DMS53 (cell line): Measurements from ENCODE around the gene FGGY.

Source experiments
- DNase-seq: peaks from one replicate; lab custom pipeline; 2025; lab: John Stamatoyannopoulos, UW

The FGGY gene

GRCh38 chr1:59678493-59679228 is 381.8 kb downstream of the FGGY start:
- DNase-seq = peak; percentile 26

- DNase-seq = no peak
Observed at GRCh38 chr1:59680044-59680443, 383.1 kb downstream of the FGGY start.

DNA sequence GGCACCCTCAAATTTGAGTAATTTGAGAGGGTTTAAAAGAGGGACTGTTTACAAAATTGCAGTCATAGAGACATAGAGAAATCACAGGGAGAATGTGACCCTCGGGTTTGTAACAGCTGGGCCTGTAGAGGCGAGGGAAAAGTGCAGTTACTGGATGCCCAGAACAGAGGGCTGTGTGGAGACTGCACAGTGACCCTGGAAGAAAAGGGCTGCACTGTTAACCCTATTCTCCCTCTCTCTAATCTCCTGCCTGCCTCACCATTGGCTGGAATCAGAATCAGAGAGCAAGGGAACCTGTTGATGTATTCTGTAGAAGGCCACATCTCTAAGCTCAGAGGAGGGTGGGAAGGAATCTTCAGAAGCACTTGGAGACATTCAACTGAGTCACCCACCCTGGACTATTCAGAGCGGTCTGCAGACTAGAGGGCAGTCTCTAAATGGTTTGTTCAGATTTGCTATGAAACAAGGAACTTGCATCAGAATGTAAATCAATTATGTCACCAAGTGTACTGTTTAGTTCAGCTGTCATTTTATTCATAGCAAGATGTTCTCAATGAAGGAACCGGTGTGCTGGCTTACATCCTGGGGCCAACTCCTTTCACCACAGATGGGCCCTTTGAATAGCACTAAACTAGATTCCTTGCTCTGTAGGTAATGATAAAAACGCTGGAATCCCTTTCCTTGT is 385.6 kb downstream of the FGGY start:
- no peak for DNase-seq

GRCh38 chr1:59683197-59683596 is 386.3 kb downstream of the FGGY start:
- DNase-seq = no peak

GRCh38 chr1:59684698-59685097 is 387.8 kb downstream of the FGGY start:
- no peak for DNase-seq

DNA sequence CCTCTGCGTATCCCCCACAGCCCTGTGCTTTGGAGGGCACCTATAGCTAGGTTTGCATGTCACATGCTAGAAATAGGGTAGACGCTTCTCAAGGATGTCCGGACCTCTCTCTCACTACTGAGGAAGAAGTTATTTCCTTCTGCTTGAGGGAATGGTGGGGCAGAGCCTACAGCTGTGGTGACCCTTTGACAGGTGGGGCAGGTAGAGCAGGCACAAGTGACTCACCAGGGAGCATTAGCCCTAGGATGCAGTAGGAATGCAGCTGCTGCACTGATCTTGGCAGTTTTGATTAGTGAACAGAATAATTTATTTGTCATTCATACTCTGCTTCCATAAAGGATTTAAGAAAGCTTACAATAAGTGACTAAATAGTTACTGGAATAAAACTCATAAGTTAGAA is 388.2 kb downstream of the FGGY start:
- peak; percentile 62 for DNase-seq

GRCh38 chr1:59685666-59686065 is 388.8 kb downstream of the FGGY start:
- DNase-seq = peak; percentile 63

DNA sequence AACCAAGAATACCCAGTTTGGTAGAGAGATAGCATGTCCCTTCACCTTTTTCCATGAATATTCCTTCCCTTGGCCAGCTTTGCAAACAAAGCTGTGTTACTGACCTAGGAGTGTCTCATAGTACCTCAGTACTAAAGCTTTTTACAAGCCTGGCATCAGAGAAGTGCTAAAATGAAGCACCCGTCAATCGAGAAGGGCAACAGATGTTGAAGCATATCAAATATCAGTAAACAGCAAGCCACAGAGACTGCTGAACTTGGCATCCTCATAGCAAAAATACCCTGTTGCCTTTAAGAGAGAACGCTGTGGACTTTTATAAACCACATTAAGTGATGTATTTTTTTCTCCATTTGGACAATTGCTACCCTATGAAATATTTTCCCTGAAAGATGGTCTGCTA is 389.3 kb downstream of the FGGY start:
- peak; percentile 95 for DNase-seq

DNA sequence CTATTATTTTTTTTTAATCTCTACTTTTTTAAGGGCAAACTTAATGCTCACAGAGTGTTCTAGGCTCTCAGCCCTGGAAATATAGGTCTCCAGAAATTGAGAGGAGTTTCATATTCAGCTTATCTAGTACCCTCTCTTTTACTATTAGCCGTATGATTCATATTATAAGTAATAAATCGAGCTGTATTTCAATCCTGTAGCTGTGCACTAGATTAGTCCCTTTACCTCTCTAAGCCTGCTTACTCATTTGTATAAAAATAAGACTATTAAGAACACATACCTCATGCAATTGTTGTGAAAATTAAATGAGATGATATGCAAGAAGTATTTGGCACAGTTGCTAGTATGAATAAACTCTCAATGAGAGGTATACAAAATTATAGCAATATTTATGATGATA is 389.7 kb downstream of the FGGY start:
- peak; percentile 68 for DNase-seq

DNA sequence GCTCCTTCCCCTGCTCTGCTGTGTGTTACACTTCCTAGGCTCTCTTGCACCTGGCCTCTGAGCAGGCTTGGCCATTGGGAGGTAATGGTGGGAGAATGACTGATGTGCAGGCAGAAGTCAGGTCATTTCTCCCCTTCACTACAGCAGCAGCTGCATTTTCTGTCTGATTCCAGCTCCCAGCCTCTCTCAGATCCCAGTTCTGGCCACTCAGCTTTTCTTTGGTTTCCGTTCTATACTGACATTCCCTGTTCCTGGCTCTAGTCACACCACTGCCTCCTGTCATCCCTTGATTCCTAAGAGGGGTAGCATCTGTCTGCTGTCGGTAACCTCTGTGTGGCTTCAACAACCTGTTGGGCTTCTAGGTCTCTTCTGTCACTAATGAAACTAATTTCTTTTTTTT is 390.2 kb downstream of the FGGY start:
- peak; percentile 57 for DNase-seq

- no peak for DNase-seq
Observed at GRCh38 chr1:59688976-59689375, 392.1 kb downstream of the FGGY start.

- DNase-seq = peak; percentile 30
Observed at GRCh38 chr1:59689730-59690129, 392.8 kb downstream of the FGGY start.

- DNase-seq = peak; percentile 47
Observed at GRCh38 chr1:59690171-59690930, 393.5 kb downstream of the FGGY start.

- DNase-seq = no peak
Observed at GRCh38 chr1:59691261-59691660, 394.4 kb downstream of the FGGY start.

- peak; percentile 67 for DNase-seq
Observed at GRCh38 chr1:59692591-59692990, 395.7 kb downstream of the FGGY start.

DNA sequence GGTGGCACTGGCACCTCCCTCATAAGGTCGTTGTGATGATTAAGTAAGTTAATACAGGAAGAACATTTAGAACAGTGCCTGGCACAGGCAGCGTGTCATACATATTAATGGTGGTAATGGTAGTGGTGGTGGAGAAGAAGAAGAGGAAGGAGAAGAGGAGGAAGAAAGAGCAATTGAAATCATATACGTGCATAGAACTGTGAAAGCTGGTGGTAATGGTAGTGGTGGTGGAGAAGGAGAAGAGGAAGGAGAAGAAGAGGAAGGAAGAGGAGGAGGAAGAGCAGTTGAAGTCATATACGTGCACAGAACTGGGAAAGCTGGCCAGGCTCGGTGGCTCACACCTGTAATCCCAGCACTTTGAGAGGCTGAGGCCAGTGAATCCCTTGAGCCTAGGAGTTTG is 396.5 kb downstream of the FGGY start:
- DNase-seq = no peak

DNA sequence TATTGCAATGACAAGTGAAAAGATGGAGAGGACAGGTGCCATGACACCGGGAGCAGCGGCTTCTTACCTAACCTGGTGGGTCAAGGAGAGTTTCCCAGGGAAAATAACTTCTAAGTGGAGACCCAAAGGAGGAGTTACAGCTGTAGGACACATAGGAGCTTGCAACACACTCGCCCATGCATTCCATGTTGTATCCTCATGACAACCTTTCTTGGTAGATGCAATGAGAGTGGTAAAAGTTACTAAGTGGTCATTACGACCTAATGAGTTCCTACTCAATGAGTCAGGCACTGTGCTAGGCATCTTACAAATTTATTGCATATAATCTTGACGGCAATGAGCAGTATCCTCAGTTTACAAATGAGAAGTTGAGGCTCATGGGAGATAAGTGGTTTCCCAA is 398.4 kb downstream of the FGGY start:
- no peak for DNase-seq

DNA sequence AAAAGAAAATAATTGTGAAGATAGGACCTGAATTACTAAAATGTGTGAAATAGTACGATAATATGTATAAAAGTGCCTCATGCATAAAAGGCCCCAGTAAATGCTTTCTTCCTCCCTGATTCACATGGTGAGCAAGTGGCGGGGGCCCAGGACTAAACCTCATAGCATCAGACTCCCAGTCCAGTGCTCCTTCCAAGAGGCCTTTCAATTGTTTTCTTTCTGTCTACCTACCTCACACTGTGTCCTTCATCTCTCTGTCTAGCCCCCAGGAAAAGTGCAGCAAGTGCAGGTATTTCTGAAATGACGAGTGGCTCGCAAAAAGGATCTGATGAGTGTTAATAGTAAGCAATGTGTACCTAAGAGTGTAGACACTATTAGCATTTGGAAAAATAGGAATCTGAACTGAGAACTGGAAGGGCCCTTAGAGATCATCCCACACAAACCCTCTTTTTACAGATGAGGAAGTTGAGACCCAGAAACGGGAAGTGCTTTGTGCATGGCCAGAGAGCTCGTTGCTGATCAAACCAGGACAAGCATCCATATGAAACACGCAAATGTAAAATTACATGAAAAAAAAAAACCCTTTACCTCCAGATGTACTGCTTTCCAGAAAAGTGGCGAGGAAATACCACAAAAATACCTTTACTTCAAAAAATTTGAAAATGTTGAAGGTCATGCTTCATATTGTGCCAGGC is 399.7 kb downstream of the FGGY start:
- DNase-seq = no peak

DNA sequence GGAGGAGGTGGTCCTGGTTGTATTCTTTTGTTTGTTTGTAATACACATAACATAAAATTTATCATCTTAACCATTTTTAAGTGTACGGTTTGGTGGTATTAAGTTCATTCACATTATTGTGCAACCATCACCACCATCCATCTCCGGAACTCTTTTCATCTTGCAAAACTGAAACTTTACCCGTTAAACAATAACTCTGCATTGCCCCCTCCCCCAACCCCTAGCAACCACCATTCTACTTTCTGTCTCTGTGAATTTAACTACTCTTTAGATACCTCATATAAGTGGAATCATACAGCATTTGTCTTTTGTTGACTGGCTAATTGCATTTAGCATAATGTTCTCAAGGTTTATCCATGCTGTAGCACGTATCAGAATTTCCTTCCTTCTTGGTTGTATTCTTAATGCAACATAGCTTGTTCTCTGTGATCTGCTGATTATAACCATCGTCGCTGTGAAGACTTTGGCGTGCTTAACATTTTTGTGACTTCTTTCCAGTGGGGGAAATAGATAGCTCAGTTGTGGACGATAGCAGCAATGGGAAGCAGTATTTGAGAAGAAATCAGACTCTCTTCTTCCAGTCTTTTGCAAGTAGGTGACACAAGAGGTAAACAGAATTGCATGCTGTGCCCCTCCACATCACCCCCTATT is 400.4 kb downstream of the FGGY start:
- no peak for DNase-seq

- DNase-seq = no peak
Observed at GRCh38 chr1:59698386-59698785, 401.5 kb downstream of the FGGY start.

DNA sequence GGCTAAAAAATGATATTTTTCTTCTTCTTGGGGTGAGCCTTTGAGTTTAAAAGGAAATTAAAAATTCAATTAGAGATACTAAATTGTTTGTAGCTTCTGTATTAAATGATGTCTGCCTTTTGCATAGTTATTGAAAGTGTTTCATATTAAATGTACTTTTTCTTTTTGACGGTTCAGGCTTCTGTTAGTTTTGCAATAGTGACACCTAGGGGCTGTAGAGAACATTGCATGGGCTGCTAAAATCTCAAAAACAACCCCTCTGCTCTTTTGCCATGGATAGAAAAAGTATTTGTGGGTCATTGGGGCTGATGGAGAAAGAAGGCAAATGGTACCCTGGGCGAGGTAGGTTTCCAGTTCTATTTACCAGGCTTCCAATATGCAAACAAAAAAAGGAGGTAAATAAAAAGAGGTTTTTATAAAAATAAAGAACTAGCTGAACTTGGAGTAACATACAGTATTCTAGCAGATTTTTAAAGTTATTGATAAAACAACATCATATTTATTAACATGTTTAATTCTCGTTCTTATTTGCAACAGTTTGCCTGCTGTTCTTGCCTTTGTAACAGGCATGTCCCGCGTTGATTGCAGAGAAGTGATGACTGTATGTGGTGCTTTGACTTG is 402.4 kb downstream of the FGGY start:
- peak; percentile 78 for DNase-seq
